HepG2 (cell line): ENCODE results near the gene WFDC5. TPM values are rescaled to one million over a fixed set of nuclear protein-coding genes. Genes with fewer than 3 reads are reported as not detected.

Experiments
- ATAC-seq: fragments of 200-7000 bp; cut with Tn5 transposase; 3 replicates; pipeline ENCODE4 v1.9.1; 2020; ENCODE audit warnings: mild to moderate bottlenecking, moderate library complexity
- BruUV-seq: library from RNA; stranded (reverse); fragments of 400-500 nt; replicated peaks from 2 replicates; lab custom pipeline; 2021; lab: Mats Ljungman, UMichigan
- CTCF ChIA-PET: fragments of 300-600 bp; formaldehyde crosslinking; extraction: SDS; loops from one replicate; lab custom pipeline; 2021; ENCODE audit warnings: low total read pairs, inconsistent platforms, low intra/inter-chr PET ratio; lab: Yijun Ruan, JAX
- POLR2A ChIA-PET: fragments of 350-600 bp; sonication (Branson Sonifier 250); formaldehyde crosslinking; loops from one replicate; lab custom pipeline; 2020; ENCODE audit warnings: antibody characterized with exemption, inconsistent platforms; lab: Yijun Ruan, JAX
- DNase-seq: peaks from one replicate; pipeline ENCODE4 v3.0.0-alpha.2; 2015; ENCODE audit warnings: low spot score
- FAIRE-seq: peaks from 3 replicates; lab custom pipeline; 2011; peaks lifted over from hg19 to GRCh38; lab: Jason Lieb, UNC
- H2AFZ ChIP-seq: one replicate; pipeline ENCODE4 v1.6.1; 2011; ENCODE audit warnings: low read length, inconsistent platforms
- H3K27ac ChIP-seq: fragments of 300-600 bp; 3 replicates; pipeline ENCODE4 v1.8.0; 2011; ENCODE audit warnings: mixed run types, mild to moderate bottlenecking, mixed read lengths, low read length, inconsistent platforms; ENCODE audit not compliant: insufficient read depth; ENCODE audit errors: extremely low read length
- H3K27me3 ChIP-seq, 2 experiments: fragments of 200-600 bp in 1 of 2; 2 replicates in 1 of 2; 3 replicates in 1 of 2; pipeline versions ENCODE4 v1.6.0 to v1.8.0; 2011; ENCODE audit warnings: low read length in 2 of 2, mild to moderate bottlenecking in 2 of 2, moderate library complexity in 2 of 2, inconsistent platforms in 1 of 2; ENCODE audit not compliant: insufficient read depth in 2 of 2, control insufficient read depth in 1 of 2
- H3K36me3 ChIP-seq, 2 experiments: fragments of 200-600 bp in 1 of 2; replicated peaks in 1 of 2; 2 replicates in 1 of 2; 3 replicates in 1 of 2; pipeline versions ENCODE4 v1.5.1 to v1.8.0; 2011; ENCODE audit warnings: low read length in 2 of 2, inconsistent platforms in 1 of 2; ENCODE audit not compliant: insufficient read depth in 2 of 2, control insufficient read depth in 1 of 2
- H3K4me1 ChIP-seq: 2 replicates; pipeline ENCODE4 v1.5.1; 2012; ENCODE audit warnings: low read length, inconsistent platforms; ENCODE audit not compliant: insufficient read depth
- H3K4me2 ChIP-seq: 2 replicates; pipeline ENCODE4 v1.6.0; 2011; ENCODE audit warnings: low read depth, low read length, inconsistent platforms
- H3K4me3 ChIP-seq, 3 experiments: fragments of 200-600 bp in 1 of 3; sonication (generic), shearing (Covaris generic) in 1 of 3; replicated peaks in 1 of 3; 2 replicates each; pipeline ENCODE4 v1.5.1; 2011 to 2016; ENCODE audit warnings: low read length in 3 of 3, inconsistent platforms in 2 of 3, low read depth in 2 of 3, mild to moderate bottlenecking in 2 of 3, control low read depth in 1 of 3, mixed read lengths in 1 of 3; ENCODE audit not compliant: insufficient read depth in 1 of 3
- H3K79me2 ChIP-seq: one replicate; pipeline ENCODE4 v1.6.1; 2011; ENCODE audit warnings: low read length, inconsistent platforms; ENCODE audit not compliant: insufficient read depth
- H3K9ac ChIP-seq: 2 replicates; pipeline ENCODE4 v1.6.0; 2011; ENCODE audit warnings: mild to moderate bottlenecking, low read depth, low read length, inconsistent platforms; ENCODE audit not compliant: insufficient read depth
- H3K9me3 ChIP-seq: 2 replicates; pipeline ENCODE4 v1.5.1; 2012; ENCODE audit warnings: mild to moderate bottlenecking, low read length
- H4K20me1 ChIP-seq: 2 replicates; pipeline ENCODE4 v1.6.0; 2011; ENCODE audit warnings: inconsistent platforms, mild to moderate bottlenecking, low read length, moderate library complexity; ENCODE audit not compliant: insufficient read depth
- FOXK1 ChIP-seq: sonication (generic); formaldehyde crosslinking; IDR thresholded peaks from 2 replicates; pipeline ENCODE4 v1.4.0; 2020; ENCODE audit warnings: low read depth, missing genetic modification reagents, borderline replicate concordance
- MEF2D ChIP-seq: sonication (generic); formaldehyde crosslinking; IDR thresholded peaks from 2 replicates; pipeline ENCODE4 v1.5.1; 2020; ENCODE audit warnings: mild to moderate bottlenecking, missing genetic modification reagents
- RAD21 ChIP-seq: fragments of 450-650 bp; formaldehyde crosslinking; IDR thresholded peaks from 2 replicates; pipeline ENCODE4 v1.5.0; 2020; ENCODE audit warnings: mild to moderate bottlenecking
- SMC3 ChIP-seq: IDR thresholded peaks from 2 replicates; pipeline ENCODE4 v1.6.1; 2011; ENCODE audit warnings: low read length, improper control_type of control experiment
- STAG1 ChIP-seq: sonication (generic); formaldehyde crosslinking; IDR thresholded peaks from 2 replicates; pipeline ENCODE4 v1.4.0; 2020; ENCODE audit warnings: missing genetic modification reagents
- ZNF558 ChIP-seq: sonication (generic); formaldehyde crosslinking; IDR thresholded peaks from 2 replicates; pipeline ENCODE4 v1.9.0; 2022; ENCODE audit warnings: mild to moderate bottlenecking, missing genetic modification reagents, borderline replicate concordance
- ZNF577 ChIP-seq: sonication (generic); formaldehyde crosslinking; IDR thresholded peaks from 2 replicates; pipeline ENCODE4 v1.4.0; 2020; ENCODE audit warnings: mild to moderate bottlenecking, low read depth, missing genetic modification reagents, borderline replicate concordance
- ZNF792 ChIP-seq: IDR thresholded peaks from 2 replicates; pipeline ENCODE4 v1.6.1; 2016
- WGBS: methylation state at CpG from one replicate; pipeline ENCODE4 v1.1.6; 2017; ENCODE audit warnings: low lambda C conversion rate; 5-methylcytosine and 5-hydroxymethylcytosine counted together
- in situ Hi-C: cut with HindIII; loops from 2 replicates; pipeline ENCODE4 v1.10.0; 2017; ENCODE audit warnings: low pct_unique_long_range_greater_than_20kb; ENCODE audit not compliant: extremely low pct_ligation_motif_present
- intact Hi-C: fragments of 100-400 bp; cut with micrococcal nuclease; formaldehyde crosslinking; loops from one replicate; pipeline ENCODE4 v1.10.0; 2022; ENCODE audit not compliant: unreplicated experiment
- polyA plus RNA-seq, 8 experiments: library from polyadenylated mRNA; depleted of rRNA in 3 of 8; stranded (reverse) in 7 of 8; unstranded in 1 of 8; fragments of >200 nt; fragmentation: Illumina TruSeq in 4 of 8; extraction: Trizol in 4 of 8; gene quantifications; 2 replicates each; pipeline versions ENCODE4 v1.2.1 to v1.2.3, GENCODE V29; 2011 to 2016; ENCODE audit warnings: low read depth in 4 of 8, missing spikeins in 1 of 8, mixed read lengths in 1 of 8; ENCODE audit not compliant: insufficient read depth in 1 of 8
- total RNA-seq, 5 experiments: library from RNA; depleted of rRNA; stranded (reverse); fragments of >200 nt; fragmentation: Illumina TruSeq; extraction: Trizol; gene quantifications; 2 replicates each; pipeline ENCODE4 v1.2.3, GENCODE V29; 2016; ENCODE audit warnings: low read depth in 1 of 5
- TF ChIP-seq, protein P1 (sequence below): sonication (generic); formaldehyde crosslinking; IDR thresholded peaks from 2 replicates; pipeline ENCODE4 v1.5.0; 2020; ENCODE audit warnings: mild to moderate bottlenecking, missing genetic modification reagents, moderate library complexity

Gene WFDC5
- total and polyA plus RNA-seq, 2 of the 13 experiments (the other 11 are each of a cell fraction or from before 2014, with no cell fraction given), result not detected

DNA sequence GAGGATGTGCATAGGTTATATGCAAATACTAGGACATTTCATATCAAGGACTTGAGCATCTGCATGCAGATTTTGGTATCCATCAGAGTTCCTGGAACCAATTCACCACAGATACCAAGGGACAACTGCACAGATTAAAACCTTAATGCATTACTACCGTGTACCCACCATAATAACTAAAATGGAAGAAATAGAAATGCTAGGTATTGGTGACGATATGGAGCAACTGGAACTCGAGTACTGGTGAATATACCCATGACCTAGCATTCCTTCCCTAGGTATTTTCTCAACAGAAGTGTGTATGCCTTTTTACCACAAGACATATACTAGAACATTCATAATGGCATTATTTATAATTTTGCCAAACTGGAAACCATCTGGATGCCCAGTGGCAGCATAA lies 32.5 kb downstream of the WFDC5 start (continued):
- no peak for TF ChIP-seq ZNF558

DNA sequence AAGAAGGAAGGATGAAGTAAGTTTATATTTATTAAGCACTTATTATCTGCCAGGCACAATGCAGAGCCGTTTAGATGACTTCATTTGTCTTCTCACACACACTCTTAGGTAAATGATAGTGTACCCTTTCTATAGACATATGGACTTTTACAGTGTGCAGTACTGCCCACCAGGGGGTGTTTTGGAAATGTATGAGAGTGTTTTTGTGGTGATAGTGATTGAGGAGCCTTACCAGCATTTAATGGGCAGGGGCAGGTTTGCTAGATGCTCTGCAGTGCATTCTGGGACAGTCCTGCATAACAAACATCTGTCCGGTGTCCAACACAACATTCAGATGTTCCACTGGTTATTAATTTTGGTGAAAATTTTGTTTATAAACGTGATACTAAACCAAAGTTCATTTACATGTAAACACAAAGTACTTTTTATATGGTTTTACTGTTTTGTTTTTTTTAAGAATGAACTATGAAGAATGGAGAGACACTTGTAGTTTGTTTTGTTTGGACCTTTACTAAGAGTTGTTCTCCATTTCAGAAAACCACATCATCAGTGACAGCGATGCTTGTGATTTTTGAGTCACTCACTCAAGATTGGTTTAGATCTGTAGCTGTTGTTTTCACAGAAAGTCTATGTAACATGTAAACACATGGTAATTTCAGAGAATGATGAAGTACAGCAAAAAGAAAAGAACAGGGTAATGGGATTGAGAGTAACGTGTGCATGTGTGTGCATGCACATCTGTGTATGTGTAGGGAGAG lies 33.9 kb downstream of the WFDC5 start:
- TF ChIP-seq, protein P1, sequence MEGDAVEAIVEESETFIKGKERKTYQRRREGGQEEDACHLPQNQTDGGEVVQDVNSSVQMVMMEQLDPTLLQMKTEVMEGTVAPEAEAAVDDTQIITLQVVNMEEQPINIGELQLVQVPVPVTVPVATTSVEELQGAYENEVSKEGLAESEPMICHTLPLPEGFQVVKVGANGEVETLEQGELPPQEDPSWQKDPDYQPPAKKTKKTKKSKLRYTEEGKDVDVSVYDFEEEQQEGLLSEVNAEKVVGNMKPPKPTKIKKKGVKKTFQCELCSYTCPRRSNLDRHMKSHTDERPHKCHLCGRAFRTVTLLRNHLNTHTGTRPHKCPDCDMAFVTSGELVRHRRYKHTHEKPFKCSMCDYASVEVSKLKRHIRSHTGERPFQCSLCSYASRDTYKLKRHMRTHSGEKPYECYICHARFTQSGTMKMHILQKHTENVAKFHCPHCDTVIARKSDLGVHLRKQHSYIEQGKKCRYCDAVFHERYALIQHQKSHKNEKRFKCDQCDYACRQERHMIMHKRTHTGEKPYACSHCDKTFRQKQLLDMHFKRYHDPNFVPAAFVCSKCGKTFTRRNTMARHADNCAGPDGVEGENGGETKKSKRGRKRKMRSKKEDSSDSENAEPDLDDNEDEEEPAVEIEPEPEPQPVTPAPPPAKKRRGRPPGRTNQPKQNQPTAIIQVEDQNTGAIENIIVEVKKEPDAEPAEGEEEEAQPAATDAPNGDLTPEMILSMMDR (CRISPR knock-in tag), result peak; percentile 56
- TF ChIP-seq RAD21 (peak; percentile 45; the same call in 1 of the 2 replicates), SMC3 (peak; percentile 46; the same call in 1 of the 2 replicates), ZNF577 (CRISPR knock-in tag) (no peak), STAG1 (CRISPR knock-in tag) (peak; percentile 24), FOXK1 (no peak), MEF2D (CRISPR knock-in tag) (no peak), ZNF792 (CRISPR knock-in tag) (peak; percentile 78; the same call in 1 of the 2 replicates)
- Histone ChIP-seq H3K4me3 (no peak overlapping the region), H3K9ac (no peak overlapping the region), H3K9me3 (peaks cover 8% of the 10 kb centered on the region), H3K27ac (no peak overlapping the region), H3K79me2 (no peaks in the 10 kb centered on the region), H4K20me1 (no peaks in the 10 kb centered on the region), H3K36me3 (peaks cover 5 to 11% of the 10 kb centered on the region in 2 experiments; a peak in 3 of 5 replicates), H3K4me2 (no peak overlapping the region), H3K4me1 (peaks cover 25% of the 10 kb centered on the region), H2AFZ (no peak overlapping the region), H3K27me3 (no peaks in the 10 kb centered on the region)
- DNase-seq (peak; percentile 63), FAIRE-seq (no peak), ATAC-seq (peak; percentile 77)
- in situ Hi-C loops (no loop called here), intact Hi-C loops (no loop called here)
- CTCF ChIA-PET, result interaction anchor here (0.7 to 2.6 kb wide), 4 partner anchors 14 to 38 kb away, joined by 3 to 16 read pairs (median 4); no protein-coding TSS in a partner anchor
- WGBS, result 80% methylated on average over 5 of the region's 5 CpGs
- POLR2A ChIA-PET, result no interaction called here
- BruUV-seq, result no TSS peak
